B cell (primary cell): Measurements from ENCODE around the gene FERD3L. TPM values are rescaled to one million over a fixed set of nuclear protein-coding genes. Genes with fewer than 3 reads are reported as not detected.

ENCODE experiments used
- ATAC-seq: fragments of 200-7000 bp; cut with Tn5 transposase; one replicate; pipeline ENCODE4 v1.10.0; 2021; ENCODE audit warnings: low read depth, mild to moderate bottlenecking, moderate number of reproducible peaks, moderate library complexity
- CTCF ChIA-PET: fragments of 350-600 bp; sonication (Branson Sonifier 250); formaldehyde crosslinking; loops from one replicate; lab custom pipeline; 2021; ENCODE audit warnings: antibody characterized with exemption, inconsistent platforms; lab: Charles Lee
- POLR2A ChIA-PET: fragments of 350-600 bp; sonication (Branson Sonifier 250); formaldehyde crosslinking; loops from one replicate; lab custom pipeline; 2021; ENCODE audit warnings: antibody characterized with exemption; lab: Charles Lee
- DNase-seq: peaks from one replicate; pipeline ENCODE4 v3.0.0; 2013
- H2AFZ ChIP-seq: 2 replicates; pipeline ENCODE4 v1.6.1; 2012; ENCODE audit warnings: mild to moderate bottlenecking, low read depth, low read length; ENCODE audit not compliant: insufficient read depth, poor library complexity, severe bottlenecking
- H3K27ac ChIP-seq, 2 donors: 1 replicate in 1 of 2; 2 replicates in 1 of 2; pipeline ENCODE4 v1.5.1; 2012 to 2013; ENCODE audit warnings: low read length in 2 of 2, mild to moderate bottlenecking in 2 of 2, moderate library complexity in 1 of 2
- H3K27me3 ChIP-seq, 4 experiments: fragments of 200-600 bp in 1 of 4; sonication (generic) in 1 of 4; replicated peaks in 1 of 4; 1 replicate in 2 of 4; 2 replicates in 2 of 4; pipeline versions ENCODE4 v1.6.1 to v1.7.0; 2013 to 2016; ENCODE audit warnings: low read length in 3 of 4, mild to moderate bottlenecking in 2 of 4, mixed read lengths in 1 of 4, moderate library complexity in 1 of 4; ENCODE audit not compliant: insufficient read depth in 4 of 4, control insufficient read depth in 3 of 4; ENCODE audit errors: control extremely low read depth in 1 of 4
- H3K36me3 ChIP-seq, 2 experiments: replicated peaks in 1 of 2; 1 replicate in 1 of 2; 2 replicates in 1 of 2; pipeline versions ENCODE4 v1.6.1 to v1.7.1; 2013; ENCODE audit warnings: low read length in 1 of 2; ENCODE audit not compliant: insufficient read depth in 2 of 2, control insufficient read depth in 1 of 2; ENCODE audit errors: control extremely low read depth in 1 of 2, extremely low read depth in 1 of 2
- H3K4me1 ChIP-seq, 2 donors: fragments of 200-600 bp in 1 of 2; sonication (generic) in 1 of 2; 1 replicate in 1 of 2; 2 replicates in 1 of 2; pipeline versions ENCODE4 v1.5.1 to v1.6.1; 2013 to 2017; ENCODE audit warnings: low read length in 2 of 2; ENCODE audit not compliant: control insufficient read depth in 2 of 2, insufficient read depth in 2 of 2
- H3K4me2 ChIP-seq: replicated peaks from 2 replicates; pipeline ENCODE3; 2012; ENCODE audit warnings: mild to moderate bottlenecking, low read depth, low read length; ENCODE audit not compliant: poor library complexity, severe bottlenecking
- H3K4me3 ChIP-seq, 5 experiments: fragments of 200-600 bp in 1 of 5; sonication (generic) in 1 of 5; 1 replicate in 3 of 5; 2 replicates in 2 of 5; pipeline versions ENCODE4 v1.5.1 to v1.7.0; 2011 to 2016; ENCODE audit warnings: low read length in 4 of 5, mild to moderate bottlenecking in 4 of 5, low read depth in 2 of 5, control low read depth in 1 of 5, moderate library complexity in 1 of 5; ENCODE audit not compliant: insufficient read depth in 1 of 5; ENCODE audit errors: control extremely low read depth in 1 of 5, extremely low read depth in 1 of 5
- H3K79me2 ChIP-seq: fragments of 200-600 bp; sonication (generic); one replicate; pipeline ENCODE4 v1.6.0; 2016; ENCODE audit warnings: low read length; ENCODE audit not compliant: control insufficient read depth, insufficient read depth
- H3K9ac ChIP-seq: fragments of 200-600 bp; sonication (generic); 2 replicates; pipeline ENCODE4 v1.6.1; 2017; ENCODE audit warnings: mild to moderate bottlenecking, low read length, moderate library complexity
- H3K9me3 ChIP-seq, 3 donors: one replicate each; pipeline versions ENCODE4 v1.6.1 to v1.7.1; 2013; ENCODE audit warnings: low read length in 2 of 3; ENCODE audit not compliant: control insufficient read depth in 2 of 3, insufficient read depth in 1 of 3; ENCODE audit errors: control extremely low read depth in 1 of 3
- H4K20me1 ChIP-seq: 2 replicates; pipeline ENCODE4 v1.6.0; 2012; ENCODE audit warnings: mild to moderate bottlenecking, low read length; ENCODE audit not compliant: insufficient read depth, control insufficient read depth, poor library complexity, severe bottlenecking
- H3K27ac Mint-ChIP-seq: one replicate; pipeline ENCODE4 v1.8.0; 2021; ENCODE audit warnings: mixed read lengths
- H3K27me3 Mint-ChIP-seq: one replicate; pipeline ENCODE4 v1.8.0; 2021; ENCODE audit warnings: mixed read lengths
- H3K4me1 Mint-ChIP-seq: one replicate; pipeline ENCODE4 v1.8.0; 2021; ENCODE audit warnings: mixed read lengths
- H3K4me3 Mint-ChIP-seq: one replicate; pipeline ENCODE4 v1.8.0; 2021; ENCODE audit warnings: mixed read lengths
- H3K9me3 Mint-ChIP-seq: one replicate; pipeline ENCODE4 v1.8.0; 2022; ENCODE audit warnings: mixed read lengths; ENCODE audit not compliant: insufficient read depth
- CTCF ChIP-seq: fragments of 200-600 bp; IDR thresholded peaks from one replicate; pipeline ENCODE4 v1.8.0; 2022; ENCODE audit warnings: antibody characterized with exemption, mild to moderate bottlenecking
- EZH2 ChIP-seq: IDR thresholded peaks from 2 replicates; pipeline ENCODE4 v1.6.1; 2012; ENCODE audit warnings: borderline replicate concordance, low read depth, mild to moderate bottlenecking, moderate library complexity, low read length; ENCODE audit not compliant: insufficient read depth, poor library complexity, severe bottlenecking
- WGBS: methylation state at CpG from one replicate; pipeline ENCODE4 v1.1.5; 2013; ENCODE audit warnings: missing lambda C conversion rate; ENCODE audit not compliant: insufficient coverage; 5-methylcytosine and 5-hydroxymethylcytosine counted together
- intact Hi-C: fragments of 100-400 bp; cut with micrococcal nuclease; formaldehyde crosslinking; loops from one replicate; pipeline ENCODE4 v1.10.0; 2022
- polyA plus RNA-seq: library from polyadenylated mRNA; depleted of rRNA; stranded (reverse); fragments of >200 nt; gene quantifications from 2 replicates; pipeline ENCODE4 v1.2.3, GENCODE V29; 2012
- total RNA-seq, 2 donors: library from RNA; stranded (reverse); fragments of 120-200 nt in 1 of 2; gene quantifications; 1 replicate in 1 of 2; 2 replicates in 1 of 2; pipeline versions ENCODE4 v1.2.3 to v1.2.4, GENCODE V29; 2013 to 2022

Gene FERD3L
- total and polyA plus RNA-seq, 2 donors (not counting 1 experiment from before 2014, with no cell fraction given), result not detected

DNA sequence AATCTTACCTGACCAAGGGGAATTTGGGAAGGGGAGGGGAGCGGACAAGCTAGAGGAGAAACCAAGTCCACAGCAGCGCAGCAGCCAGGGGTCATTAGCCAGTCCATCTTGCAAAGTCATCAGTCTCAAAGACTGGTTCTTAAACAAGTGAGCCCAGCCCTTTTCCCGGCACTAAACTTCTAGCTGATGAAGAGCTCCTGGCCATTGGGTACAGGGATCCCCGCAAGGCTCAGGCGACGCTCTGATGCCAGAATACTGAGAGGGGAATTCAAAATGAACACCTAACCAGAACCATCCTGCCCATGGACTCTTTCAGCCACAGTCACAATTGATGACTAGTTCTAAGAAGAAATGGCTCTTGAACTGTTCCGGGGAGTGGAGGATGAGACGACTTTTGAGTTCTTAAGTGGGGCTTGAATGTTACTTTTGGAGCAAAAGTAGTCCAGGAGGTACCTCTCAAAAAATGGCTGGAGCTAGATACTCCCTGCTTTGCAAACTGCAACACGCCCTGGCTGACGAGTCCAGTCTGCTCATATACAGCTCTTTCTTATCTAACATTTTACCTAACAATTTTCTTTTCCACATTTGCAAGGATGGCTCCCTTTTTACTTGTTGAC, 25.2 kb downstream of the FERD3L start:
- Histone ChIP-seq H3K9ac (no peak overlapping the region), H3K36me3 (no peaks in the 10 kb centered on the region), H4K20me1 (no peaks in the 10 kb centered on the region), H3K4me3 (no peak overlapping the region), H3K27me3 (peaks cover 0 to 46% (median 41%) of the 10 kb centered on the region in 4 experiments), H3K4me1 (peaks cover 22 to 30% of the 10 kb centered on the region in 2 donors), H3K9me3 (peaks cover 0 to 9% (median 0%) of the 10 kb centered on the region in 3 donors), H2AFZ (no peak overlapping the region), H3K79me2 (no peaks in the 10 kb centered on the region), H3K27ac (no peak overlapping the region), H3K4me2 (no peak overlapping the region)
- 26% methylated on average over 7 of the region's 10 CpGs for WGBS
- Mint-ChIP-seq H3K27me3 (peaks cover 56% of the 10 kb centered on the region), H3K4me3 (no peak overlapping the region), H3K9me3 (no peaks in the 10 kb centered on the region), H3K27ac (no peak overlapping the region), H3K4me1 (peaks cover 16% of the 10 kb centered on the region)
- DNase-seq, result no peak
- intact Hi-C loops, result loop anchor here (5.0 kb wide), 1 partner anchor 547 kb away; no protein-coding TSS in a partner anchor
- ChIA-PET POLR2A (no interaction called here), CTCF (no interaction called here)
- no peak for ATAC-seq
- TF ChIP-seq EZH2 (no peak), CTCF (no peak)

GRCh38 chr7:19119372-19119771, 25.8 kb downstream of the FERD3L start:
- DNase-seq (no peak), ATAC-seq (no peak)
- H3K4me2 ChIP-seq, result no peak overlapping the region
- peak overlapping the region; percentile 34 for H3K4me3 Mint-ChIP-seq
- no peaks in the 10 kb centered on the region for H3K79me2 ChIP-seq
- H3K27ac ChIP-seq, result no peak overlapping the region
- ChIA-PET CTCF (no interaction called here), POLR2A (no interaction called here)
- peaks cover 22 to 30% of the 10 kb centered on the region in 2 donors for H3K4me1 ChIP-seq
- 4% methylated on average over 3 of the region's 8 CpGs for WGBS
- no peak overlapping the region for H3K4me3 ChIP-seq
- peaks cover 16% of the 10 kb centered on the region for H3K4me1 Mint-ChIP-seq
- no peak overlapping the region for H2AFZ ChIP-seq
- no peaks in the 10 kb centered on the region for H4K20me1 ChIP-seq
- H3K27ac Mint-ChIP-seq, result no peak overlapping the region
- TF ChIP-seq EZH2, result no peak
- TF ChIP-seq CTCF, result no peak
- no peaks in the 10 kb centered on the region for H3K9me3 Mint-ChIP-seq
- no peak overlapping the region for H3K9ac ChIP-seq
- H3K36me3 ChIP-seq, result no peaks in the 10 kb centered on the region
- intact Hi-C loops, result no loop called here
- peaks cover 59% of the 10 kb centered on the region for H3K27me3 Mint-ChIP-seq
- peaks cover 0 to 9% (median 0%) of the 10 kb centered on the region in 3 donors for H3K9me3 ChIP-seq
- H3K27me3 ChIP-seq, result peaks cover 0 to 51% (median 41%) of the 10 kb centered on the region in 4 experiments
